Progenitor cell of endocrine pancreas (in vitro differentiated cells): Measurements from ENCODE around the gene STRN3. TPM values are rescaled to one million over a fixed set of nuclear protein-coding genes. Genes with fewer than 3 reads are reported as not detected.

Experiments used
- DNase-seq: peaks from one replicate; pipeline ENCODE4 v3.0.0; 2021; ENCODE audit warnings: low spot score; ENCODE audit not compliant: unreplicated experiment
- H3K27ac Mint-ChIP-seq: 2 replicates; pipeline ENCODE4 v1.8.0; 2021; ENCODE audit warnings: mild to moderate bottlenecking, moderate library complexity, mixed read lengths
- H3K27me3 Mint-ChIP-seq: 2 replicates; pipeline ENCODE4 v1.8.0; 2021; ENCODE audit warnings: mixed read lengths
- H3K36me3 Mint-ChIP-seq: 2 replicates; pipeline ENCODE4 v1.8.0; 2022; ENCODE audit warnings: mixed read lengths; ENCODE audit not compliant: insufficient read depth
- H3K4me1 Mint-ChIP-seq: 2 replicates; pipeline ENCODE4 v1.8.0; 2021; ENCODE audit warnings: low read depth, mixed read lengths
- H3K4me3 Mint-ChIP-seq: 2 replicates; pipeline ENCODE4 v1.8.0; 2021; ENCODE audit warnings: low read depth, mild to moderate bottlenecking, moderate library complexity, mixed read lengths
- H3K9me3 Mint-ChIP-seq: 2 replicates; pipeline ENCODE4 v1.8.0; 2021; ENCODE audit warnings: low read depth, mixed read lengths
- total RNA-seq: library from RNA; stranded (reverse); gene quantifications from 2 replicates; pipeline ENCODE4 v1.2.1, GENCODE V29; 2021
- TF ChIP-seq, protein P1 (sequence below): fragments of 200-600 bp; sonication (generic); IDR thresholded peaks from one replicate; pipeline ENCODE4 v1.5.0; 2021; ENCODE audit warnings: antibody characterized with exemption, mild to moderate bottlenecking; ENCODE audit not compliant: unreplicated experiment

The STRN3 gene
- total RNA-seq, 1 donor from 2014 or later = 46.7 TPM

DNA sequence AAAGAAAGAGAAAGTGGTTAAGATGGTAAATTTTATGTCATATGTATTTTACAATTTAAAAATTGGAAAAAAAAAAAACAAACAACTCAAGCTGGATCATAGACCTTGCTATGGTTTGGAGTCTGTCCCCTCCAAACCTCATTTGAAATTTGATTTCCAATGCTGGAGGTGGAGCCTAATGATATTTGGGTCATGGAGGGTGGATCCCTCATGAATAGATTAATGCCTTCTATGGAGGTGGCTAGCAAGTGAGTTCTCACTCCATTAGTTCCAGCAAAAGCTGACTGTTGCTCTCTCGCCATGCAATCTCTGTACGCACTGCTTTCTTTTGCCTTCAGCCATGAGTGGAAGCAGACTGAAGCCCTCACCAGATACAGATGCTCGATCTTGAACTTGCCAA, 22.9 kb downstream of the STRN3 start:
- peaks cover 38% of the 10 kb centered on the region for H3K36me3 Mint-ChIP-seq
- TF ChIP-seq, protein P1, sequence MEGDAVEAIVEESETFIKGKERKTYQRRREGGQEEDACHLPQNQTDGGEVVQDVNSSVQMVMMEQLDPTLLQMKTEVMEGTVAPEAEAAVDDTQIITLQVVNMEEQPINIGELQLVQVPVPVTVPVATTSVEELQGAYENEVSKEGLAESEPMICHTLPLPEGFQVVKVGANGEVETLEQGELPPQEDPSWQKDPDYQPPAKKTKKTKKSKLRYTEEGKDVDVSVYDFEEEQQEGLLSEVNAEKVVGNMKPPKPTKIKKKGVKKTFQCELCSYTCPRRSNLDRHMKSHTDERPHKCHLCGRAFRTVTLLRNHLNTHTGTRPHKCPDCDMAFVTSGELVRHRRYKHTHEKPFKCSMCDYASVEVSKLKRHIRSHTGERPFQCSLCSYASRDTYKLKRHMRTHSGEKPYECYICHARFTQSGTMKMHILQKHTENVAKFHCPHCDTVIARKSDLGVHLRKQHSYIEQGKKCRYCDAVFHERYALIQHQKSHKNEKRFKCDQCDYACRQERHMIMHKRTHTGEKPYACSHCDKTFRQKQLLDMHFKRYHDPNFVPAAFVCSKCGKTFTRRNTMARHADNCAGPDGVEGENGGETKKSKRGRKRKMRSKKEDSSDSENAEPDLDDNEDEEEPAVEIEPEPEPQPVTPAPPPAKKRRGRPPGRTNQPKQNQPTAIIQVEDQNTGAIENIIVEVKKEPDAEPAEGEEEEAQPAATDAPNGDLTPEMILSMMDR = no peak
- H3K27ac Mint-ChIP-seq = no peak overlapping the region
- no peak for DNase-seq
- no peaks in the 10 kb centered on the region for H3K27me3 Mint-ChIP-seq
- H3K4me1 Mint-ChIP-seq = peaks cover 13% of the 10 kb centered on the region
- no peak overlapping the region for H3K4me3 Mint-ChIP-seq
- H3K9me3 Mint-ChIP-seq = peaks cover 8% of the 10 kb centered on the region

DNA sequence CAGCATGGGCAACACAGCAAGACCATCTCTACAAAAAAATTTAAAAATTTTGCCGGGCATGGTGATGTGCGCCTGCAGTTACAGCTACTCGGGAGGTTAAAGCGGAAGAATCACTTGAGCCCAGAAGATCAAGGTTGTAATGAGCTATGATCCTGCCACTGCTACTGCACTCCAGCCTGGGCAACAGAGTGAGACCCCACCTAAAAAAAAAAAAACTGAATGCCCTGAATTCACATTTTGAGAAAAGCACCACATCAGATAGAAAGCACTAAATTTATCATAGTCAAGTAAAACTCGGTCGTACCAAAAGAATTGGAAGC, 24.9 kb downstream of the STRN3 start:
- H3K4me1 Mint-ChIP-seq = peaks cover 13% of the 10 kb centered on the region
- no peak overlapping the region for H3K27ac Mint-ChIP-seq
- no peaks in the 10 kb centered on the region for H3K27me3 Mint-ChIP-seq
- no peak for DNase-seq
- peaks cover 42% of the 10 kb centered on the region for H3K36me3 Mint-ChIP-seq
- no peak overlapping the region for H3K4me3 Mint-ChIP-seq
- TF ChIP-seq, protein P1 = no peak
- peaks cover 15% of the 10 kb centered on the region for H3K9me3 Mint-ChIP-seq

DNA sequence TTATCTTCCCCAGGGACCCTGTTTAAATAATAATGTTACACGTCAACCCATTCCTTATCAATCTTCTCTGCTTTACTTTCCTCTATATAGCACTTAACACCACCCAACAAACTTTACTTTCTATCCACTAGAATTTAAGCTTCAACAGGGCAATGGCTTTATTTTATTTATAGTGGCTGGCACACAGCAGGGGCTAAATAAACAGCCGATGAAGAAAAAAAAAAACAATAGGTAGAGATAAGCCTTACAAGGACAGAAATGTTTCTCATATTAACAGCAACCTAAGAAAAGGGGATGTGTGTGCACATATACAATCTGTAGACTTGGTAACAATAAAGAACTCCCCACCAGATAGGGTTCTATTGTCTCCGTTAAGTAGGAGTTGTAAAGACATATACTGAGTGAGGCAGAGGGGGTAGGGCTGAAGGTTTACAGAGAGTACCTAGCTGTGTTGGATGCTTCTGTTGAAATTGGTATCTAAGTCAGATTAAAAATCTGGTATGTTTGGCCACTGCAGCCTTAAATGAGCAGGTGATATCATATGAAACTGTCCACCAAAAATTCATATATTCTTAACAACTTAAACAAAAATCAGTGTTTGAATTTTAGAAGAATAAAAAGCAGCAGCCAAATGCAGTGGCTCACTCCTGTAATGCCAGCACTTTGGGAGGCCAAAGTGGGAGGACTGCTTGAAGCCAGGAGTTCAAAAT, 25.4 kb downstream of the STRN3 start:
- DNase-seq = no peak
- Mint-ChIP-seq H3K27me3 (no peaks in the 10 kb centered on the region), H3K9me3 (peaks cover 15% of the 10 kb centered on the region), H3K4me3 (no peak overlapping the region), H3K36me3 (peaks cover 42% of the 10 kb centered on the region), H3K4me1 (peaks cover 13% of the 10 kb centered on the region), H3K27ac (peak overlapping the region; percentile 79)
- TF ChIP-seq, protein P1 = no peak

DNA sequence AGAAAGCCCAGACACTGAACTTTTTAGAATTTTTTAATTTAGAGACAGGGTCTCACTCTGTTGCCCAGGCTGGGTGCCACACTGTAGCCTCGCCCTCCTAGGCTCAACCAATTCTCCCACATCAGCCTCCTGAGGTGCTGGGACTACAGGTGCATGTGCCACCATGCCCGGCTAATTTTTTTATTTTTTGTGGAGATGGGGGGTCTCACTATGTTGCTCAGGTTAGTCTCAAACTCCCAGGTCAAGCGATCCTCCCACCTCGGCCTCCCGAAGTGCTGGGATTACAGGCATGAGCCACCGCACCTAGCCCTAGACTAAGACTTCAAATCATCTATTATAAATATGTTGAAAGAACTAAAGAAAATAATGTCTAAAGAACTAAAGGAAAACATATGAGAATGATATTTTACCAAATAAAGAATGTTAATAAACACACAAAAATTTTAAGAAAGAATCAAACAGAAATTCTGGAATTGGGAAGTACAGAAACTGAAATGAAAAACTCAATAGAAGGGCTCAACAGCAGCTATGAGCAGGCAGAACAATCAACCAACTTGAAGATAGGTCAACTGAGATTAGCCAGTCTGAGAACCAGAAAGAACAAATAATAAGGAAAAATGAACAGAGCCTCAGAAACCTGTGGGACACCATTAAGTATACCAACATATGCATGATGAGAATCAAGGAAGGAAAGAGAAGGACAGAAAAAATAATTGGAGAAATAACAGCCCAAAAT, 27.0 kb downstream of the STRN3 start:
- H3K4me1 Mint-ChIP-seq = peaks cover 15% of the 10 kb centered on the region
- TF ChIP-seq, protein P1 = no peak
- H3K9me3 Mint-ChIP-seq = peaks cover 15% of the 10 kb centered on the region
- H3K27me3 Mint-ChIP-seq = no peaks in the 10 kb centered on the region
- no peak overlapping the region for H3K4me3 Mint-ChIP-seq
- peak overlapping the region; percentile 73 for H3K27ac Mint-ChIP-seq
- H3K36me3 Mint-ChIP-seq = peaks cover 41% of the 10 kb centered on the region
- no peak for DNase-seq

DNA sequence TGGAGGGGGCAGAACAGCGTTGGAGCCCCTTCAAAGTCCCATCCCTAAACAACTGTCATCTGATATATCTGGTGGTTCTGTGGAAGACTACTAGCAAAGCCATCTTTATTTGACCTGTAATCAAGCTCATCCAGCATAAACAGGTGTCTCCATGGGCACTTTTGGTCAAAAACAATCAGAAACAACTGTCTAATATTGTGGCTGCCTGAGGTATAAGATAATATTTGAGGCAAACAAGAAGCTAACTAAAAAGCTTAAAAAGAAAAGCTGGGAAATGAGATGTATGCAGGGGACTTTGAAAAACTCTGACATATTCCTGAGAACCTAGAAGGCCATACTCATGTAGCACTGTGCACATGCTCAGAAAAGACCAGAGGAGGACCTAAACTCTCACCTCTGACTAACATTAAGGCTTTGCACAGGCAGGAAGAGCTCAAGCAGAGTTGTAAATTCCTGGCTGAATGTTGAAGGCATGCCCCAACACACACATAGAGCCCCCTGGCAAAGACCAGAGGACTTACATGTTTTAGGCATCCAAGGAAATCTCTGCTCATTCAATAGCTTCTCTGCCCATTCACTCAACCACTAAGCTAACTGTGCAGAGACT, 28.0 kb downstream of the STRN3 start:
- Mint-ChIP-seq H3K4me1 (peaks cover 15% of the 10 kb centered on the region), H3K4me3 (no peak overlapping the region), H3K9me3 (peaks cover 15% of the 10 kb centered on the region), H3K36me3 (peaks cover 39% of the 10 kb centered on the region), H3K27me3 (no peaks in the 10 kb centered on the region), H3K27ac (no peak overlapping the region)
- no peak for DNase-seq
- TF ChIP-seq, protein P1 = no peak
